Measurements from ENCODE around the gene ATOSA. TPM values are rescaled to one million over a fixed set of nuclear protein-coding genes. Genes with fewer than 3 reads are reported as not detected.

Gene ATOSA
- polyA plus RNA-seq, 1 donor (not counting 4 experiments of a cell fraction or from before 2014, with no cell fraction given): 19.9 TPM

GRCh38 chr15:52698514-52698913 lies 19.3 kb upstream of the ATOSA start:
- H3K27ac ChIP-seq (ENCODE audit: control insufficient read depth, insufficient read depth, low read length): no peak overlapping the region
- H3K9me1 ChIP-seq (ENCODE audit: control insufficient read depth, extremely low read depth, insufficient read depth, low read length): no peaks in the 10 kb centered on the region
- H2AFZ ChIP-seq (ENCODE audit: control insufficient read depth, low read length): no peak overlapping the region
- no peak overlapping the region for H3K4me3 ChIP-seq (ENCODE audit: control insufficient read depth in 2 of 3, extremely low read depth in 1 of 3, insufficient read depth in 2 of 3, low read depth in 1 of 3, low read length in 3 of 3)
- FAIRE-seq (no peak), DNase-seq (ENCODE audit: low read depth, low spot score) (no peak)
- no peaks in the 10 kb centered on the region for H3K9me3 ChIP-seq (ENCODE audit: control insufficient read depth, low read depth, low read length)
- H3K4me1 ChIP-seq (ENCODE audit: control insufficient read depth, extremely low read depth, insufficient read depth, low read length): peaks cover 4% of the 10 kb centered on the region
- H3K79me2 ChIP-seq (ENCODE audit: control insufficient read depth, insufficient read depth, low read length): no peaks in the 10 kb centered on the region
- H3K4me2 ChIP-seq (ENCODE audit: control insufficient read depth, extremely low read depth, insufficient read depth, low read depth, low read length): no peak overlapping the region
- no peaks in the 10 kb centered on the region for H3K36me3 ChIP-seq (ENCODE audit: control insufficient read depth in 2 of 2, extremely low read depth in 1 of 2, insufficient read depth in 2 of 2, low read length in 2 of 2)
- H4K20me1 ChIP-seq (ENCODE audit: control insufficient read depth, extremely low read depth, insufficient read depth, low read length): no peaks in the 10 kb centered on the region
- no peak overlapping the region for H3K9ac ChIP-seq (ENCODE audit: control insufficient read depth, extremely low read depth, insufficient read depth, low read length)
- dilution Hi-C loops (cut with MboI; ENCODE audit: extremely low pct_ligation_motif_present, low sequenced_read_pairs): no loop called here
- no peaks in the 10 kb centered on the region for H3K27me3 ChIP-seq (ENCODE audit: control insufficient read depth, extremely low read depth, insufficient read depth, low read length)
- no peak for TF ChIP-seq CTCF (optimal IDR thresholded peaks at IDR 0.05 in 1 of 3, IDR thresholded peaks at IDR 0.05 in 1 of 3, conservative IDR thresholded peaks at IDR 0.05 in 1 of 3; ENCODE audit: extremely low read depth in 1 of 3, insufficient read depth in 2 of 3, low read length in 3 of 3)
- no peak for TF ChIP-seq EZH2 (IDR thresholded peaks at IDR 0.05; ENCODE audit: low read length)

DNA sequence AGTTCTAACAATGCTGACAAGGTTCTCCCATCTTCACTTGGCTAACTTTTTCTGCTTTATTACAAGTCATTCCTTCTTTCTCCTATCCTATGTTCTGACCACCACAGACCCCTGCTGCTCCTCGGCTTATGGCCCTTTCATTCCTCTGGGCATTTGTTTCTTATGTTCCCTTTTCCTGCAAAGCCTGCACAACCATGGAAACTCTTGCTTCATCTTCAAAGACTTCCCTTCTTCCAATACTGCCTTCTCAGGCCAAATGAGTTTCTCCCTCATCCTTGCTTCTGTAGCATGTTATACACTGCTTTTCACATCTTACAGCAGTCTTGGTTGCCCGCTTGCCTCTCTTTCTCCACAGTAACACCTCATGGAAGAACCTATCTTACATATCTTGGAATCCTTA lies 17.9 kb upstream of the ATOSA start:
- H3K27me3 ChIP-seq (ENCODE audit: control insufficient read depth, extremely low read depth, insufficient read depth, low read length): no peaks in the 10 kb centered on the region
- no peak overlapping the region for H3K9ac ChIP-seq (ENCODE audit: control insufficient read depth, extremely low read depth, insufficient read depth, low read length)
- H2AFZ ChIP-seq (ENCODE audit: control insufficient read depth, low read length): no peak overlapping the region
- dilution Hi-C loops (cut with MboI; ENCODE audit: extremely low pct_ligation_motif_present, low sequenced_read_pairs): no loop called here
- FAIRE-seq: no peak
- H3K79me2 ChIP-seq (ENCODE audit: control insufficient read depth, insufficient read depth, low read length): no peaks in the 10 kb centered on the region
- H3K9me3 ChIP-seq (ENCODE audit: control insufficient read depth, low read depth, low read length): no peaks in the 10 kb centered on the region
- H3K4me1 ChIP-seq (ENCODE audit: control insufficient read depth, extremely low read depth, insufficient read depth, low read length): peaks cover 4% of the 10 kb centered on the region
- H3K27ac ChIP-seq (ENCODE audit: control insufficient read depth, insufficient read depth, low read length): no peak overlapping the region
- no peaks in the 10 kb centered on the region for H3K36me3 ChIP-seq (ENCODE audit: control insufficient read depth in 2 of 2, extremely low read depth in 1 of 2, insufficient read depth in 2 of 2, low read length in 2 of 2)
- no peaks in the 10 kb centered on the region for H3K9me1 ChIP-seq (ENCODE audit: control insufficient read depth, extremely low read depth, insufficient read depth, low read length)
- no peak overlapping the region for H3K4me2 ChIP-seq (ENCODE audit: control insufficient read depth, extremely low read depth, insufficient read depth, low read depth, low read length)
- DNase-seq (ENCODE audit: low read depth, low spot score): no peak
- no peaks in the 10 kb centered on the region for H4K20me1 ChIP-seq (ENCODE audit: control insufficient read depth, extremely low read depth, insufficient read depth, low read length)
- TF ChIP-seq CTCF (optimal IDR thresholded peaks at IDR 0.05 in 1 of 3, IDR thresholded peaks at IDR 0.05 in 1 of 3, conservative IDR thresholded peaks at IDR 0.05 in 1 of 3; ENCODE audit: extremely low read depth in 1 of 3, insufficient read depth in 2 of 3, low read length in 3 of 3) (no peak), EZH2 (IDR thresholded peaks at IDR 0.05; ENCODE audit: low read length) (no peak)
- H3K4me3 ChIP-seq (ENCODE audit: control insufficient read depth in 2 of 3, extremely low read depth in 1 of 3, insufficient read depth in 2 of 3, low read depth in 1 of 3, low read length in 3 of 3): no peak overlapping the region
